Nephron progenitor cell (in vitro differentiated cells): ENCODE results near the gene CEMIP2.

Experiments used
- DNase-seq: peaks from one replicate; pipeline ENCODE4 v3.0.0; 2021
- H3K27ac Mint-ChIP-seq: 2 replicates; pipeline ENCODE4 v1.8.0; 2021; ENCODE audit warnings: mild to moderate bottlenecking, moderate library complexity, mixed read lengths
- H3K27me3 Mint-ChIP-seq: 2 replicates; pipeline ENCODE4 v1.8.0; 2021; ENCODE audit warnings: mild to moderate bottlenecking, low read depth, mixed read lengths; ENCODE audit not compliant: poor library complexity
- H3K36me3 Mint-ChIP-seq: 2 replicates; pipeline ENCODE4 v1.8.0; 2021; ENCODE audit warnings: low read depth, mixed read lengths
- H3K4me1 Mint-ChIP-seq: 2 replicates; pipeline ENCODE4 v1.8.0; 2021; ENCODE audit warnings: mixed read lengths
- H3K4me3 Mint-ChIP-seq: 2 replicates; pipeline ENCODE4 v1.8.0; 2021; ENCODE audit warnings: mild to moderate bottlenecking, moderate library complexity, mixed read lengths
- H3K9me3 Mint-ChIP-seq: 2 replicates; pipeline ENCODE4 v1.8.0; 2021; ENCODE audit warnings: mild to moderate bottlenecking, moderate library complexity, mixed read lengths
- TF ChIP-seq, protein P1 (sequence below): fragments of 200-600 bp; sonication (generic); IDR thresholded peaks from 2 replicates; pipeline ENCODE4 v1.5.0; 2021; ENCODE audit warnings: antibody characterized with exemption

The CEMIP2 gene

DNA sequence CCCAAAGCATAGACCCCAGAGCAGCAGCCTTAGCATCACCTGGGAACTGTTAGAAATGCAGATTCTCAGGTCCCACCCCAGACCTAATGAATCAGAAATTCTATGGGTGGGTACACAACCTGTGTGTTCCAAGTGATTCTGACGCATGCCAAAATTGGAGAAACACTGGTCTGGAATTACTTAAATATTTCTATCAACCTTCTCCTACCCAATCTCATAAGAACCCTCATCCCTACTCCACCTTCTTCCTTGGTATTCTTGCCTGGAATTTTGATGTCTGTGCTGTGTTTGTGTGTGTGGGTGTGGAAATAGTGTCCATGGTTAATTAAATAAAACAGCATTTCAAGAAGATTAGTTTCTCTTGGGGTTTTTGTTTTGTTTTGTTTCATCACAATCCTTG is 111.8 kb downstream of the CEMIP2 start:
- peaks cover 4% of the 10 kb centered on the region for H3K9me3 Mint-ChIP-seq

DNA sequence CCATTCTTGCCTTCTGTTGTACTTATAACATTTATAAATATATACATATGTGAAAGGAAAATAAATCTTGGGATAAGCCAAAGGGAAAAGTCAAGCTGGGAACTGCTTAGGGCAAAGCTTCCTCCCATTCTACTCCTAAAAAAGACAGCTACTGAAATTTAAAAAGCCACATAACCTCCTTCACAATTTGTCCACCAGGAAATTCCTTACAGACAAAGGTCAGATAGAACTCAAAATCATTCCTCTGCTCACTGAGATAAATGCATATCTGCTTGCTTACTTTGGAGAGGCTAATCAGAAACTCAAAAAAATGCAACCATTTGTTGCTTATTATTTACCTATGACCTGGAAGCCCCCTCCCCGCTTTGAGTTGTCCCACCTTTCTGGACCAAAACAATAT is 112.5 kb downstream of the CEMIP2 start:
- DNase-seq: no peak
- H3K27ac Mint-ChIP-seq: no peak overlapping the region
- H3K36me3 Mint-ChIP-seq: no peaks in the 10 kb centered on the region
- TF ChIP-seq, protein P1, sequence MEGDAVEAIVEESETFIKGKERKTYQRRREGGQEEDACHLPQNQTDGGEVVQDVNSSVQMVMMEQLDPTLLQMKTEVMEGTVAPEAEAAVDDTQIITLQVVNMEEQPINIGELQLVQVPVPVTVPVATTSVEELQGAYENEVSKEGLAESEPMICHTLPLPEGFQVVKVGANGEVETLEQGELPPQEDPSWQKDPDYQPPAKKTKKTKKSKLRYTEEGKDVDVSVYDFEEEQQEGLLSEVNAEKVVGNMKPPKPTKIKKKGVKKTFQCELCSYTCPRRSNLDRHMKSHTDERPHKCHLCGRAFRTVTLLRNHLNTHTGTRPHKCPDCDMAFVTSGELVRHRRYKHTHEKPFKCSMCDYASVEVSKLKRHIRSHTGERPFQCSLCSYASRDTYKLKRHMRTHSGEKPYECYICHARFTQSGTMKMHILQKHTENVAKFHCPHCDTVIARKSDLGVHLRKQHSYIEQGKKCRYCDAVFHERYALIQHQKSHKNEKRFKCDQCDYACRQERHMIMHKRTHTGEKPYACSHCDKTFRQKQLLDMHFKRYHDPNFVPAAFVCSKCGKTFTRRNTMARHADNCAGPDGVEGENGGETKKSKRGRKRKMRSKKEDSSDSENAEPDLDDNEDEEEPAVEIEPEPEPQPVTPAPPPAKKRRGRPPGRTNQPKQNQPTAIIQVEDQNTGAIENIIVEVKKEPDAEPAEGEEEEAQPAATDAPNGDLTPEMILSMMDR: no peak
- peaks cover 4% of the 10 kb centered on the region for H3K9me3 Mint-ChIP-seq
- H3K27me3 Mint-ChIP-seq: peaks cover 2% of the 10 kb centered on the region
- H3K4me3 Mint-ChIP-seq: no peak overlapping the region
- no peaks in the 10 kb centered on the region for H3K4me1 Mint-ChIP-seq

More for the DNA sequence above, 111.8 kb downstream of the CEMIP2 start:
- H3K27ac Mint-ChIP-seq: no peak overlapping the region
- no peaks in the 10 kb centered on the region for H3K4me1 Mint-ChIP-seq
- DNase-seq: no peak
- TF ChIP-seq, protein P1: no peak
- H3K4me3 Mint-ChIP-seq: no peak overlapping the region
- H3K27me3 Mint-ChIP-seq: peaks cover 2% of the 10 kb centered on the region
- H3K36me3 Mint-ChIP-seq: no peaks in the 10 kb centered on the region

DNA sequence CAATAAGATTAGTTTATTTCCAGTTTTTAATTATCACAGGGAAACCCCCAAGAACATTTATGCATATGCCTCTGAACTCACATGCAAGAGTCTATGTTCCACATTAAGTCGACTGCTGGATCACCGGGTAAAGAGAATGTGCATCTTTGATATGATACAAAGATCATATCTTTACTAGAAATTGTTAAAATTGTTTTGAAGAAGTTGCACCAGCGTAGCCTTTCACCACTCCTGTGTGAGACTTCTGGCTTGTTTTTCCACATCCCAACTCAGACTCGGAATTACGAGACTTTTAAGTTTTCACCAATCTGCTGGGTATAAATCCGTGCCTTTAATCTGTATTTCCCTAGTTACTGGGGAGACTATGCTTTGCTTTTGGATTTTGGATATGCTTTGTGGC is 113.2 kb downstream of the CEMIP2 start:
- H3K4me1 Mint-ChIP-seq: no peaks in the 10 kb centered on the region
- no peak for DNase-seq
- H3K4me3 Mint-ChIP-seq: no peak overlapping the region
- no peaks in the 10 kb centered on the region for H3K36me3 Mint-ChIP-seq
- no peak overlapping the region for H3K27ac Mint-ChIP-seq
- H3K27me3 Mint-ChIP-seq: peaks cover 2% of the 10 kb centered on the region
- H3K9me3 Mint-ChIP-seq: peaks cover 4% of the 10 kb centered on the region
- TF ChIP-seq, protein P1: no peak

DNA sequence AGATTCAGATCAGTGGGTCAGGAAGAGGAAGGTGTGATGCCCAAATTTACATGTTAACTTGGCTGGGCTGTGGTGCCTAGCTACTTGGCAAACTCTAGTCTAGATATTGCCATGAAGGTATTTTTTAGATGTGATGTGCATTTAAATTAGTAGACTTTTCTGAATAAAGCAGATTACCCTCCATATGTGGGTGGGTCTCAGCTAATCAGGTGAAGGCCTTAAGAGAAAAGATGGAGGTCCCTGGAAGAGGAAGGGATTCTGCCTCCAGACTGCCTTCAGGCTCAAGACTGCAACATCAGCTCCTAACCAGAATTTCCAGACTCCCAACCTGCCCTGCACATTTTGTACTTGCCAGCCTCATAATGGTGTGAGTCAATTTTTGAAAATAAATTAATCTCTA is 115.8 kb downstream of the CEMIP2 start:
- H3K4me1 Mint-ChIP-seq: peaks cover under 1% of the 10 kb centered on the region
- DNase-seq: no peak
- H3K9me3 Mint-ChIP-seq: no peaks in the 10 kb centered on the region
- no peak overlapping the region for H3K4me3 Mint-ChIP-seq
- H3K36me3 Mint-ChIP-seq: no peaks in the 10 kb centered on the region
- H3K27me3 Mint-ChIP-seq: no peaks in the 10 kb centered on the region
- TF ChIP-seq, protein P1: no peak
- no peak overlapping the region for H3K27ac Mint-ChIP-seq

DNA sequence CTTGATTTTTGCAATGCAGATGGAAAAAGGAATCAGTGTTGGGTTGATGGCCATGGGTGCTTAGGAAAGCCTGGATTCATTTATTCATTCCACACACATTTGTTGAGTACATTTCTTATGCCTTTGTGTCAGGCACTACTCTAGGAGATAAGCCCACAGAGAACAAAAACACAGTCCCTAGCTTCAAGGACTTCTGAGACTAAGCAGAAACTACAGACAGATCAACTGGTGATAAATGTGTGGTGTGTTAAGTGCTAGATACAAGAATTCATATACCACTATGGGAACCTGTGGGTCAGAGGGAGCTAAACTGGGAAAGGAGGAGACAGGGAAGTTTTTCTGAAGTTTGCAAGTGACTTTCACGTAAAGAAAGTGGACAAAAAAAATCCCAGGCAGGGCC is 119.9 kb downstream of the CEMIP2 start:
- Mint-ChIP-seq H3K36me3 (no peaks in the 10 kb centered on the region), H3K4me1 (peaks cover 6% of the 10 kb centered on the region), H3K27ac (no peak overlapping the region), H3K4me3 (no peak overlapping the region), H3K9me3 (no peaks in the 10 kb centered on the region), H3K27me3 (peaks cover 3% of the 10 kb centered on the region)
- TF ChIP-seq, protein P1: no peak
- DNase-seq: no peak

DNA sequence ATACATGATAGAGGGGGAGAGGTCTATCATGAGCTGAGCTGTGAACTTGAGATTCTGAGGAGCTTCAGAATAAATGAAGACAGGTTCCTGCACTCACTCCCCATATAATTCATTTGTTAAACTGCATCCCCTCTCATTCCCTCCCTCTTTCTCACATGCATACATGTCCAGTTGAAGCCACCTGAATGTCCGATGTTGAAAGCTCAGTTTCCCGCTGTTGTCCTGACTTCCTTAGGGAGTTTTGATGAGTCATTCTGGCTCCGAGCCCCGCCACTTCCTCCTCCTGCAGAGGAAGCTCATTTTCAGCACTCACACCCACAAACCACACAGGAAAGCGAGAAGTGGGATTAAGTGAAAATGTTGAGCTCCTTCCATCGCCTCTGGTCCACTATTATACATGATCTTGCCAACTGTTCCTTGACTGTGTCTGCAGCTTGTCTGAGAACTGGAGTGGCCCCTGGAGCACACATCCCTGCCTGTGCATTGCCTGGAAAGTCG is 121.2 kb downstream of the CEMIP2 start:
- TF ChIP-seq, protein P1: no peak
- no peaks in the 10 kb centered on the region for H3K36me3 Mint-ChIP-seq
- peaks cover 3% of the 10 kb centered on the region for H3K27me3 Mint-ChIP-seq

More for the DNA sequence above, 121.2 kb downstream of the CEMIP2 start:
- Mint-ChIP-seq H3K4me3 (no peak overlapping the region), H3K9me3 (no peaks in the 10 kb centered on the region), H3K4me1 (peaks cover 6% of the 10 kb centered on the region), H3K27ac (peak overlapping the region; percentile 43)
- DNase-seq: no peak
